GM12878 (cell line): Measurements from ENCODE around the gene CPNE6. TPM values are rescaled to one million over a fixed set of nuclear protein-coding genes. Genes with fewer than 3 reads are reported as not detected.

Source experiments
- ATAC-seq: fragments of 200-7000 bp; cut with Tn5 transposase; 3 replicates; pipeline ENCODE4 v1.9.1; 2020; ENCODE audit warnings: mild to moderate bottlenecking, moderate library complexity
- BruUV-seq: library from RNA; stranded (reverse); fragments of 400-500 nt; replicated peaks from 2 replicates; lab custom pipeline; 2021; lab: Mats Ljungman, UMichigan
- CTCF ChIA-PET: fragments of 300-600 bp; sonication (Branson Sonifier 250); formaldehyde crosslinking; extraction: SDS; loops from one replicate; lab custom pipeline; 2021; ENCODE audit warnings: inconsistent platforms; lab: Yijun Ruan, JAX
- POLR2A ChIA-PET: fragments of 350-600 bp; formaldehyde crosslinking; extraction: SDS; loops from one replicate; lab custom pipeline; 2021; ENCODE audit warnings: inconsistent platforms; lab: Charles Lee
- RAD21 ChIA-PET: fragments of 300-600 bp; sonication (Branson Sonifier 250); formaldehyde crosslinking; loops from one replicate; lab custom pipeline; 2023; ENCODE audit warnings: antibody characterized with exemption; ENCODE audit not compliant: unreplicated experiment; lab: Charles Lee
- SMC1A ChIA-PET: fragments of 300-600 bp; sonication (Branson Sonifier 250); formaldehyde crosslinking; loops from one replicate; lab custom pipeline; 2023; ENCODE audit not compliant: unreplicated experiment, uncharacterized antibody; lab: Charles Lee
- DNase-seq: peaks from one replicate; pipeline ENCODE4 v3.0.0-alpha.2; 2011; ENCODE audit warnings: low read depth, low spot score
- FAIRE-seq: peaks from 3 replicates; lab custom pipeline; 2011; peaks lifted over from hg19 to GRCh38; lab: Jason Lieb, UNC
- H2AFZ ChIP-seq: 2 replicates; pipeline ENCODE4 v1.6.0; 2011; ENCODE audit warnings: low read depth, low read length, control low read depth; ENCODE audit not compliant: control insufficient read depth
- H3K27ac ChIP-seq: 2 replicates; pipeline ENCODE4 v1.5.1; 2011; ENCODE audit warnings: control low read depth; ENCODE audit not compliant: control insufficient read depth, insufficient read depth
- H3K27me3 ChIP-seq, 2 experiments: replicated peaks in 1 of 2; 2 replicates each; pipeline versions ENCODE4 v1.6.0 to v1.6.1; 2011; ENCODE audit warnings: low read length in 1 of 2; ENCODE audit not compliant: control insufficient read depth in 2 of 2, insufficient read depth in 2 of 2
- H3K36me3 ChIP-seq, 2 experiments: 2 replicates each; pipeline ENCODE4 v1.5.1; 2011; ENCODE audit warnings: low read length in 1 of 2; ENCODE audit not compliant: control insufficient read depth in 2 of 2, insufficient read depth in 2 of 2
- H3K4me1 ChIP-seq: 2 replicates; pipeline ENCODE4 v1.6.1; 2011; ENCODE audit warnings: mild to moderate bottlenecking, low read length, moderate library complexity, mixed read lengths; ENCODE audit not compliant: control insufficient read depth, insufficient read depth
- H3K4me2 ChIP-seq: 2 replicates; pipeline ENCODE4 v1.6.0; 2011; ENCODE audit warnings: control low read depth; ENCODE audit not compliant: control insufficient read depth, insufficient read depth
- H3K4me3 ChIP-seq: fragments of 200-600 bp; sonication (generic); 2 replicates; pipeline ENCODE4 v1.5.1; 2016
- H3K79me2 ChIP-seq: 2 replicates; pipeline ENCODE4 v1.6.0; 2011; ENCODE audit warnings: low read length; ENCODE audit not compliant: control insufficient read depth, insufficient read depth
- H3K9ac ChIP-seq: 2 replicates; pipeline ENCODE4 v1.8.0; 2011; ENCODE audit warnings: low read length, control low read depth, mixed read lengths; ENCODE audit not compliant: control insufficient read depth, insufficient read depth
- H3K9me3 ChIP-seq: replicated peaks from 3 replicates; pipeline ENCODE4 v1.5.1; 2011; ENCODE audit warnings: mild to moderate bottlenecking, low read length; ENCODE audit not compliant: control insufficient read depth, insufficient read depth
- H4K20me1 ChIP-seq: 2 replicates; pipeline ENCODE4 v1.6.0; 2011; ENCODE audit not compliant: control insufficient read depth, insufficient read depth
- FOXK2 ChIP-seq: fragments of 450-650 bp; IDR thresholded peaks from 2 replicates; pipeline ENCODE4 v1.6.1; 2017; ENCODE audit warnings: mild to moderate bottlenecking, moderate library complexity
- IKZF2 ChIP-seq, 2 experiments: fragments of 450-650 bp; IDR thresholded peaks; 2 replicates each; pipeline ENCODE4 v1.6.1; 2017; ENCODE audit warnings: mild to moderate bottlenecking in 2 of 2, moderate library complexity in 2 of 2
- IRF3 ChIP-seq: fragments of 450-650 bp; IDR thresholded peaks from 2 replicates; pipeline ENCODE4 v1.6.1; 2014; ENCODE audit warnings: mild to moderate bottlenecking
- KAT2A ChIP-seq: conservative IDR thresholded peaks from 2 replicates; pipeline ENCODE4 v1.6.1; 2011; ENCODE audit warnings: low read depth, low read length; ENCODE audit not compliant: control insufficient read depth
- NBN ChIP-seq: fragments of 450-650 bp; IDR thresholded peaks from 2 replicates; pipeline ENCODE4 v1.6.1; 2016
- POU2F2 ChIP-seq: IDR thresholded peaks from 3 replicates; pipeline ENCODE4 v1.6.1; 2011; ENCODE audit warnings: low read depth, mild to moderate bottlenecking, low read length, borderline replicate concordance
- RFX5 ChIP-seq: IDR thresholded peaks from 2 replicates; pipeline ENCODE4 v1.6.1; 2011; ENCODE audit warnings: low read depth, low read length, improper control_type of control experiment
- SMAD1 ChIP-seq: fragments of 450-650 bp; IDR thresholded peaks from 2 replicates; pipeline ENCODE4 v1.6.1; 2018; ENCODE audit warnings: mild to moderate bottlenecking, low read depth; ENCODE audit not compliant: partially characterized antibody
- SREBF1 ChIP-seq: IDR thresholded peaks from 2 replicates; pipeline ENCODE4 v1.6.1; 2012; ENCODE audit warnings: mild to moderate bottlenecking, low read length
- YY1 ChIP-seq: IDR thresholded peaks from 2 replicates; pipeline ENCODE4 v1.6.1; 2011; ENCODE audit warnings: low read depth, mild to moderate bottlenecking, low read length
- ZNF384 ChIP-seq: IDR thresholded peaks from 2 replicates; pipeline ENCODE4 v1.6.1; 2012; ENCODE audit warnings: low read depth, mild to moderate bottlenecking, low read length, improper control_type of control experiment, borderline replicate concordance
- WGBS: methylation state at CpG from one replicate; pipeline ENCODE4 v1.1.6; 2016; ENCODE audit warnings: low lambda C conversion rate; ENCODE audit not compliant: insufficient replicate concordance, insufficient coverage; ENCODE audit errors: missing lambda C conversion rate; 5-methylcytosine and 5-hydroxymethylcytosine counted together
- in situ Hi-C: fragments of 300-500 bp; cut with MboI; formaldehyde crosslinking; loops from 9 replicates; pipeline ENCODE4 v1.14.3; 2018; ENCODE audit warnings: mixed read lengths
- intact Hi-C: fragments of 100-400 bp; cut with micrococcal nuclease; formaldehyde crosslinking; loops from one replicate; pipeline ENCODE4 v1.14.2; 2022; ENCODE audit not compliant: unreplicated experiment
- polyA plus RNA-seq, 11 experiments: library from polyadenylated mRNA; depleted of rRNA in 4 of 11; unstranded in 6 of 11; stranded (reverse) in 5 of 11; fragments of >200 nt; fragmentation: Nextera tagmentation in 4 of 11; fragmentation: Illumina TruSeq in 1 of 11; extraction: Ambion mirVana in 4 of 11; extraction: Trizol in 1 of 11; gene quantifications; 1 replicate in 1 of 11; 2 replicates in 10 of 11; pipeline versions ENCODE4 v1.2.1 to v1.2.3, GENCODE V29; 2011 to 2016; ENCODE audit warnings: inconsistent platforms in 2 of 11, missing spikeins in 2 of 11, low read depth in 1 of 11
- total RNA-seq, 4 experiments: library from RNA; depleted of rRNA in 3 of 4; stranded (reverse); fragments of >200 nt in 3 of 4; fragmentation: Illumina TruSeq in 1 of 4; extraction: Trizol in 1 of 4; gene quantifications; 2 replicates each; pipeline versions ENCODE4 v1.2.1 to v1.2.3, GENCODE V29; 2013 to 2021
- TF ChIP-seq, protein P1 (sequence below): IDR thresholded peaks from 2 replicates; pipeline ENCODE4 v1.6.1; 2011; ENCODE audit warnings: mild to moderate bottlenecking, low read depth, low read length, moderate library complexity; ENCODE audit not compliant: insufficient replicate concordance
- TF ChIP-seq, protein P2 (sequence below): fragments of 450-650 bp; formaldehyde crosslinking; IDR thresholded peaks from 2 replicates; pipeline ENCODE4 v1.5.0; 2022; ENCODE audit warnings: mild to moderate bottlenecking, missing genetic modification characterization
- TF ChIP-seq, protein P3 (sequence below): IDR thresholded peaks from 2 replicates; pipeline ENCODE4 v1.6.1; 2012; ENCODE audit warnings: mild to moderate bottlenecking, low read depth, low read length

CPNE6 gene
- total and polyA plus RNA-seq, 10 of the 15 experiments (the other 5 are each of a cell fraction or from before 2014, with no cell fraction given), result 0.06 to 0.43 (median 0.18) TPM; not detected in 3

DNA sequence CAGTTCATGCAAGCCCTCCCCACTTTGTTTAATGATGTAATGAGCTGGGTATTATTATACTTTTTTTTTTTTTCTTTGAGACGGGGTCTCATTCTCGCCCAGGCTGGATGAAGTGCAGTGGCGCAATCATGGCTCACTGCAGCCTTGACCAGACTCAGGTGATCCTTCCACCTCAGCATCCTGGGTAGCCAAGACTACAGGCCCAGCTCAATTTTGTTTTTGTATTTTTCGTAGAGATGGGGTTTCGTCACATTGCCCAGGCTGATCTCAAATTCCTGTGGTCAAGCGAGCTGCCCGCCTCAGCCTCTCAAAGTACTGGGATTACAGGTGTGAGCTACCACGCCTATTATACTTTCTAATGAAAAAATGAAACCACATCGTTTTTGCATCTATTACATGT, 38.7 kb downstream of the CPNE6 start (continued):
- TF ChIP-seq IRF3 (no peak), ZNF384 (no peak), FOXK2 (no peak), KAT2A (no peak)
- TF ChIP-seq, protein P1, sequence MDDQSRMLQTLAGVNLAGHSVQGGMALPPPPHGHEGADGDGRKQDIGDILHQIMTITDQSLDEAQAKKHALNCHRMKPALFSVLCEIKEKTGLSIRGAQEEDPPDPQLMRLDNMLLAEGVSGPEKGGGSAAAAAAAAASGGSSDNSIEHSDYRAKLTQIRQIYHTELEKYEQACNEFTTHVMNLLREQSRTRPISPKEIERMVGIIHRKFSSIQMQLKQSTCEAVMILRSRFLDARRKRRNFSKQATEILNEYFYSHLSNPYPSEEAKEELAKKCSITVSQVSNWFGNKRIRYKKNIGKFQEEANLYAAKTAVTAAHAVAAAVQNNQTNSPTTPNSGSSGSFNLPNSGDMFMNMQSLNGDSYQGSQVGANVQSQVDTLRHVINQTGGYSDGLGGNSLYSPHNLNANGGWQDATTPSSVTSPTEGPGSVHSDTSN, result no peak

DNA sequence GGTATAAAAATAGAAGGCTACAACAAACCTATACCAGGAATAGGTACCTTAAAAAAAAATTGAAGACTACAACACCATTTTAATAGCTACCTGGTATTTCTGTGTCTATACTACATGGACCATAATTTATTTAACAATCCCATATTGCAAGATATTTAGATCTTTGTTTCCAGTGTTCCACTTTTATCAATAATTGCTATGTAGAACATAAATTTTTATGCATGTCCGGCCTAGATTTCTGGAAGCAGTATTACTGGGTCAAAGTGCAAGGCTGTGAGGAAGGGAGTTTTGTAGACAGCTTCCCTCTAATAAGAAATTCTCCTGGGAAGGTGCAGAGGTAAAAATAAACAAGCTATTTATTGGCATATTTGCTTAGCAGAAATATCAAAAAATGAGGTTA, 39.2 kb downstream of the CPNE6 start:
- H3K9ac ChIP-seq, result no peak overlapping the region
- no peaks in the 10 kb centered on the region for H3K9me3 ChIP-seq
- POLR2A ChIA-PET, result interaction anchor here (0.8 to 5.8 kb wide), 7 partner anchors 16 to 58 kb away, joined by 3 to 90 read pairs (median 12); partner anchors contain the start of genes IRF9, PCK2, PSME1 and PSME2
- no peak overlapping the region for H3K27ac ChIP-seq
- BruUV-seq, result no TSS peak
- FAIRE-seq (no peak), ATAC-seq (no peak), DNase-seq (no peak)
- H3K4me2 ChIP-seq, result no peak overlapping the region
- CTCF ChIA-PET, result interaction anchor here (0.7 to 11.3 kb wide), 18 partner anchors 14 to 229 kb away, joined by 3 to 294 read pairs (median 5); partner anchors contain the start of genes CARMIL3, CHMP4A, IRF9 and PCK2
- H4K20me1 ChIP-seq, result no peaks in the 10 kb centered on the region
- WGBS, result 97% methylated on average over 1 of the region's 1 CpG
- H2AFZ ChIP-seq, result no peak overlapping the region
- in situ Hi-C loops (loop anchor here (25.0 kb wide), 1 partner anchor 798 kb away; the partner anchor contains the start of genes BCL2L2, PABPN1 and PPP1R3E), intact Hi-C loops (no loop called here)
- no peaks in the 10 kb centered on the region for H3K36me3 ChIP-seq
- SMC1A ChIA-PET, result interaction anchor here (0.9 to 9.6 kb wide), 15 partner anchors 14 to 187 kb away, joined by 3 to 195 read pairs (median 14); partner anchors contain the start of genes CHMP4A, EMC9, IRF9 and PCK2
- no peaks in the 10 kb centered on the region for H3K27me3 ChIP-seq
- H3K4me3 ChIP-seq, result no peak overlapping the region
- RAD21 ChIA-PET, result interaction anchor here (0.6 to 6.9 kb wide), 11 partner anchors 8 to 197 kb away, joined by 3 to 153 read pairs (median 9); partner anchors contain the start of genes CIDEB, EMC9, IRF9 and PCK2
- H3K79me2 ChIP-seq, result peaks cover 12% of the 10 kb centered on the region
- H3K4me1 ChIP-seq, result peaks cover 7% of the 10 kb centered on the region
- no peak for TF ChIP-seq RFX5
- TF ChIP-seq SMAD1, result no peak
- no peak for TF ChIP-seq IKZF2 (IDR thresholded peaks at IDR 0.05)
- no peak for TF ChIP-seq NBN
- TF ChIP-seq POU2F2, result no peak
- TF ChIP-seq, protein P2, sequence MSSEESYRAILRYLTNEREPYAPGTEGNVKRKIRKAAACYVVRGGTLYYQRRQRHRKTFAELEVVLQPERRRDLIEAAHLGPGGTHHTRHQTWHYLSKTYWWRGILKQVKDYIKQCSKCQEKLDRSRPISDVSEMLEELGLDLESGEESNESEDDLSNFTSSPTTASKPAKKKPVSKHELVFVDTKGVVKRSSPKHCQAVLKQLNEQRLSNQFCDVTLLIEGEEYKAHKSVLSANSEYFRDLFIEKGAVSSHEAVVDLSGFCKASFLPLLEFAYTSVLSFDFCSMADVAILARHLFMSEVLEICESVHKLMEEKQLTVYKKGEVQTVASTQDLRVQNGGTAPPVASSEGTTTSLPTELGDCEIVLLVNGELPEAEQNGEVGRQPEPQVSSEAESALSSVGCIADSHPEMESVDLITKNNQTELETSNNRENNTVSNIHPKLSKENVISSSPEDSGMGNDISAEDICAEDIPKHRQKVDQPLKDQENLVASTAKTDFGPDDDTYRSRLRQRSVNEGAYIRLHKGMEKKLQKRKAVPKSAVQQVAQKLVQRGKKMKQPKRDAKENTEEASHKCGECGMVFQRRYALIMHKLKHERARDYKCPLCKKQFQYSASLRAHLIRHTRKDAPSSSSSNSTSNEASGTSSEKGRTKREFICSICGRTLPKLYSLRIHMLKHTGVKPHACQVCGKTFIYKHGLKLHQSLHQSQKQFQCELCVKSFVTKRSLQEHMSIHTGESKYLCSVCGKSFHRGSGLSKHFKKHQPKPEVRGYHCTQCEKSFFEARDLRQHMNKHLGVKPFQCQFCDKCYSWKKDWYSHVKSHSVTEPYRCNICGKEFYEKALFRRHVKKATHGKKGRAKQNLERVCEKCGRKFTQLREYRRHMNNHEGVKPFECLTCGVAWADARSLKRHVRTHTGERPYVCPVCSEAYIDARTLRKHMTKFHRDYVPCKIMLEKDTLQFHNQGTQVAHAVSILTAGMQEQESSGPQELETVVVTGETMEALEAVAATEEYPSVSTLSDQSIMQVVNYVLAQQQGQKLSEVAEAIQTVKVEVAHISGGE (CRISPR knock-in tag), result no peak
- TF ChIP-seq, protein P3, sequence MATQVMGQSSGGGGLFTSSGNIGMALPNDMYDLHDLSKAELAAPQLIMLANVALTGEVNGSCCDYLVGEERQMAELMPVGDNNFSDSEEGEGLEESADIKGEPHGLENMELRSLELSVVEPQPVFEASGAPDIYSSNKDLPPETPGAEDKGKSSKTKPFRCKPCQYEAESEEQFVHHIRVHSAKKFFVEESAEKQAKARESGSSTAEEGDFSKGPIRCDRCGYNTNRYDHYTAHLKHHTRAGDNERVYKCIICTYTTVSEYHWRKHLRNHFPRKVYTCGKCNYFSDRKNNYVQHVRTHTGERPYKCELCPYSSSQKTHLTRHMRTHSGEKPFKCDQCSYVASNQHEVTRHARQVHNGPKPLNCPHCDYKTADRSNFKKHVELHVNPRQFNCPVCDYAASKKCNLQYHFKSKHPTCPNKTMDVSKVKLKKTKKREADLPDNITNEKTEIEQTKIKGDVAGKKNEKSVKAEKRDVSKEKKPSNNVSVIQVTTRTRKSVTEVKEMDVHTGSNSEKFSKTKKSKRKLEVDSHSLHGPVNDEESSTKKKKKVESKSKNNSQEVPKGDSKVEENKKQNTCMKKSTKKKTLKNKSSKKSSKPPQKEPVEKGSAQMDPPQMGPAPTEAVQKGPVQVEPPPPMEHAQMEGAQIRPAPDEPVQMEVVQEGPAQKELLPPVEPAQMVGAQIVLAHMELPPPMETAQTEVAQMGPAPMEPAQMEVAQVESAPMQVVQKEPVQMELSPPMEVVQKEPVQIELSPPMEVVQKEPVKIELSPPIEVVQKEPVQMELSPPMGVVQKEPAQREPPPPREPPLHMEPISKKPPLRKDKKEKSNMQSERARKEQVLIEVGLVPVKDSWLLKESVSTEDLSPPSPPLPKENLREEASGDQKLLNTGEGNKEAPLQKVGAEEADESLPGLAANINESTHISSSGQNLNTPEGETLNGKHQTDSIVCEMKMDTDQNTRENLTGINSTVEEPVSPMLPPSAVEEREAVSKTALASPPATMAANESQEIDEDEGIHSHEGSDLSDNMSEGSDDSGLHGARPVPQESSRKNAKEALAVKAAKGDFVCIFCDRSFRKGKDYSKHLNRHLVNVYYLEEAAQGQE, result no peak
- TF ChIP-seq YY1, result no peak
- no peak for TF ChIP-seq SREBF1
